ENCODE measurements around the gene AJM1. TPM values are rescaled to one million over a fixed set of nuclear protein-coding genes. Genes with fewer than 3 reads are reported as not detected.

Gene AJM1
- polyA plus RNA-seq, 3 donors = 0.10 to 2.0 (median 0.18) TPM

GRCh38 chr9:136863623-136864273 is 21.5 kb downstream of the AJM1 start:
- WGBS (ENCODE audit: insufficient coverage) = 98% methylated on average over 9 of the region's 12 CpGs
- Mint-ChIP-seq H3K36me3 (peaks cover 29 to 38% of the 10 kb centered on the region in 2 donors), H3K4me3 (no peak overlapping the region), H3K27ac (peak overlapping the region in 2 of 7 donors; percentile 52 to 60), H3K4me1 (peaks cover 11% of the 10 kb centered on the region), H3K9me3 (no peaks in the 10 kb centered on the region), H3K27me3 (ENCODE audit: low read depth in 3 of 3) (no peaks in the 10 kb centered on the region)
- Histone ChIP-seq H3K9me3 (replicated peaks in 1 of 2; ENCODE audit: control insufficient read depth in 1 of 2, insufficient read depth in 1 of 2, low read length in 2 of 2) (no peaks in the 10 kb centered on the region), H2AFZ (ENCODE audit: insufficient read depth, low read depth, low read length, poor library complexity, severe bottlenecking) (no peak overlapping the region), H3K27ac (ENCODE audit: low read depth in 1 of 2, low read length in 2 of 2) (peak overlapping the region in 1 of 2 donors; percentile 40), H3K4me2 (replicated peaks; ENCODE audit: extremely low read depth, low read length, poor library complexity, severe bottlenecking) (no peak overlapping the region), H3K4me3 (replicated peaks in 1 of 3; ENCODE audit: low read depth in 2 of 3, low read length in 3 of 3) (no peak overlapping the region), H3K9ac (ENCODE audit: insufficient read depth, low read length, poor library complexity, severe bottlenecking) (no peak overlapping the region), H3K4me1 (ENCODE audit: control insufficient read depth in 1 of 2, insufficient read depth in 2 of 2, low read length in 2 of 2) (peaks cover 10 to 14% of the 10 kb centered on the region in 2 donors), H3K79me2 (ENCODE audit: insufficient read depth, low read length) (peaks cover 24% of the 10 kb centered on the region), H3K27me3 (ENCODE audit: control insufficient read depth in 2 of 2, insufficient read depth in 2 of 2, low read length in 2 of 2) (no peaks in the 10 kb centered on the region), H3K36me3 (replicated peaks in 1 of 2; ENCODE audit: control insufficient read depth in 1 of 2, insufficient read depth in 2 of 2, low read length in 2 of 2) (peaks cover 33 to 39% of the 10 kb centered on the region in 2 donors), H4K20me1 (ENCODE audit: insufficient read depth, low read length) (peaks cover 35% of the 10 kb centered on the region)
- DNase-seq = no peak
- TF ChIP-seq, protein P1, sequence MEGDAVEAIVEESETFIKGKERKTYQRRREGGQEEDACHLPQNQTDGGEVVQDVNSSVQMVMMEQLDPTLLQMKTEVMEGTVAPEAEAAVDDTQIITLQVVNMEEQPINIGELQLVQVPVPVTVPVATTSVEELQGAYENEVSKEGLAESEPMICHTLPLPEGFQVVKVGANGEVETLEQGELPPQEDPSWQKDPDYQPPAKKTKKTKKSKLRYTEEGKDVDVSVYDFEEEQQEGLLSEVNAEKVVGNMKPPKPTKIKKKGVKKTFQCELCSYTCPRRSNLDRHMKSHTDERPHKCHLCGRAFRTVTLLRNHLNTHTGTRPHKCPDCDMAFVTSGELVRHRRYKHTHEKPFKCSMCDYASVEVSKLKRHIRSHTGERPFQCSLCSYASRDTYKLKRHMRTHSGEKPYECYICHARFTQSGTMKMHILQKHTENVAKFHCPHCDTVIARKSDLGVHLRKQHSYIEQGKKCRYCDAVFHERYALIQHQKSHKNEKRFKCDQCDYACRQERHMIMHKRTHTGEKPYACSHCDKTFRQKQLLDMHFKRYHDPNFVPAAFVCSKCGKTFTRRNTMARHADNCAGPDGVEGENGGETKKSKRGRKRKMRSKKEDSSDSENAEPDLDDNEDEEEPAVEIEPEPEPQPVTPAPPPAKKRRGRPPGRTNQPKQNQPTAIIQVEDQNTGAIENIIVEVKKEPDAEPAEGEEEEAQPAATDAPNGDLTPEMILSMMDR (IDR thresholded peaks at IDR 0.05) = no peak
- intact Hi-C loops (cut with micrococcal nuclease) = no loop called here

DNA sequence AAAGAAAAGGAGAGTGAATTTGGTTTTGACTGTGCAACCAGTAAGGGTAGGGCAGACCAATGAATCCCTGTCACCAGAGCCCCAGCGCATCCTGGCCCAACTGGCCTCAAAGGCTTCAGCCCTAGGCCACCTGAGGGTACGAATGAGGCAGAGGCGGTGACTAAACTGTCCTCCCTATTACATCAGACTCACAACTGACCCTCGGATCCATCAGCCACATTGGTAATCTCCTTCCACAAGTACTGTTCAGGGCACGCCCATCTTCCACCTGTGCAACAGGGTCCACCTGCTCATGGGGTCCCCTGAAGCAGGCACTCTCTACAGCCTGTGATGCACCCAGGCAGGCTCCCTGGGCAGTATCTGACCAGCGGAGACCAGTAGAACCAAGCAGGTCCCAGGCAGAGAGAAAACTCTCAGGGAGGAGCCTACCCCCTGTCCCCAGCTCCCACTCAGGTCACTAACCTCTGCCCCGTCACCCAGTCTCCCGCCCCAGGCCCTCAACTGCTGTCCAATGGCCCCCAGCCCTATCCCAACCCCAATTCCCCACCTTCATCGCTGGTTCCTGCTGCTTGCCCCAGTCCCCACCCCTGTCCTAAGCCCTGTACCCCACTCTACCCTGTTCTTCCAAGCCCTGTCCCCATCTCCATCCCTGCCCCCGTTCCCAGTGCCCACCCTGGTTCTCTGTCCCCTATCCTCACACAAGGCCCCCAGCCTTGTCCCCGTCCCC is 22.9 kb downstream of the AJM1 start:
- peak overlapping the region; percentile 72 for H3K4me2 ChIP-seq (replicated peaks; ENCODE audit: extremely low read depth, low read length, poor library complexity, severe bottlenecking)
- H3K9ac ChIP-seq (ENCODE audit: insufficient read depth, low read length, poor library complexity, severe bottlenecking) = peak overlapping the region; percentile 93
- no peaks in the 10 kb centered on the region for H3K27me3 ChIP-seq (ENCODE audit: control insufficient read depth in 2 of 2, insufficient read depth in 2 of 2, low read length in 2 of 2)
- H3K4me1 Mint-ChIP-seq = peaks cover 11% of the 10 kb centered on the region
- 68% methylated on average over 11 of the region's 11 CpGs for WGBS (ENCODE audit: insufficient coverage)
- H3K9me3 Mint-ChIP-seq = peaks cover 0 to 5% (median 0%) of the 10 kb centered on the region in 7 donors
- no peaks in the 10 kb centered on the region for H3K9me3 ChIP-seq (replicated peaks in 1 of 2; ENCODE audit: control insufficient read depth in 1 of 2, insufficient read depth in 1 of 2, low read length in 2 of 2)
- peaks cover 24% of the 10 kb centered on the region for H4K20me1 ChIP-seq (ENCODE audit: insufficient read depth, low read length)
- H3K36me3 Mint-ChIP-seq = peaks cover 29 to 36% of the 10 kb centered on the region in 2 donors
- peak in 1 of 3 donors; percentile 10 for DNase-seq
- peaks cover 10 to 14% of the 10 kb centered on the region in 2 donors for H3K4me1 ChIP-seq (ENCODE audit: control insufficient read depth in 1 of 2, insufficient read depth in 2 of 2, low read length in 2 of 2)
- H3K27ac Mint-ChIP-seq = peak overlapping the region; percentile 30 to 92 (median 83)
- peak overlapping the region; percentile 47 to 84 (median 54) for H3K4me3 ChIP-seq (replicated peaks in 1 of 3; ENCODE audit: low read depth in 2 of 3, low read length in 3 of 3)
- peaks cover 24% of the 10 kb centered on the region for H3K79me2 ChIP-seq (ENCODE audit: insufficient read depth, low read length)
- H3K36me3 ChIP-seq (replicated peaks in 1 of 2; ENCODE audit: control insufficient read depth in 1 of 2, insufficient read depth in 2 of 2, low read length in 2 of 2) = peaks cover 33 to 39% of the 10 kb centered on the region in 2 donors
- intact Hi-C loops (cut with micrococcal nuclease) = no loop called here
- TF ChIP-seq, protein P1 (IDR thresholded peaks at IDR 0.05) = no peak
- H3K4me3 Mint-ChIP-seq = peak overlapping the region; percentile 79 to 83
- H3K27me3 Mint-ChIP-seq (ENCODE audit: low read depth in 3 of 3) = peaks cover 0 to 1% (median 0%) of the 10 kb centered on the region in 3 donors
- H2AFZ ChIP-seq (ENCODE audit: insufficient read depth, low read depth, low read length, poor library complexity, severe bottlenecking) = no peak overlapping the region
- H3K27ac ChIP-seq (ENCODE audit: low read depth in 1 of 2, low read length in 2 of 2) = peak overlapping the region in 1 of 2 donors; percentile 89
